Effector memory CD4-positive, alpha-beta T cell (primary cell): ENCODE measurements around the gene CEP95.
"Not testable (repeated sequence)": the region's sequence is repeated elsewhere in the genome, so short reads cannot be mapped to it uniquely, and the experiment has no call there.

Experiments
- DNase-seq, 3 donors: peaks; one replicate each; pipeline ENCODE4 v3.0.0-alpha.2; 2020
- H3K27ac ChIP-seq: 2 replicates; pipeline ENCODE4 v1.7.0; 2013; ENCODE audit warnings: mild to moderate bottlenecking, low read length, moderate library complexity; ENCODE audit not compliant: insufficient read depth, poor library complexity, severe bottlenecking
- H3K27me3 ChIP-seq: replicated peaks from 2 replicates; pipeline ENCODE4 v1.7.0; 2013; ENCODE audit warnings: mild to moderate bottlenecking, low read length; ENCODE audit not compliant: insufficient read depth, control insufficient read depth, poor library complexity, severe bottlenecking
- H3K36me3 ChIP-seq: 2 replicates; pipeline ENCODE4 v1.7.0; 2013; ENCODE audit warnings: mild to moderate bottlenecking, low read length, moderate library complexity; ENCODE audit not compliant: control insufficient read depth, insufficient read depth
- H3K4me1 ChIP-seq: 2 replicates; pipeline ENCODE4 v1.7.0; 2013; ENCODE audit warnings: low read length, mild to moderate bottlenecking; ENCODE audit not compliant: control insufficient read depth, insufficient read depth, poor library complexity, severe bottlenecking
- H3K4me3 ChIP-seq: 2 replicates; pipeline ENCODE4 v1.7.0; 2013; ENCODE audit warnings: low read length, low read depth, mild to moderate bottlenecking; ENCODE audit not compliant: insufficient read depth, poor library complexity, severe bottlenecking
- H3K9me3 ChIP-seq: 2 replicates; pipeline ENCODE4 v1.7.0; 2013; ENCODE audit warnings: mild to moderate bottlenecking, low read length, moderate library complexity; ENCODE audit not compliant: control insufficient read depth

The CEP95 gene

DNA sequence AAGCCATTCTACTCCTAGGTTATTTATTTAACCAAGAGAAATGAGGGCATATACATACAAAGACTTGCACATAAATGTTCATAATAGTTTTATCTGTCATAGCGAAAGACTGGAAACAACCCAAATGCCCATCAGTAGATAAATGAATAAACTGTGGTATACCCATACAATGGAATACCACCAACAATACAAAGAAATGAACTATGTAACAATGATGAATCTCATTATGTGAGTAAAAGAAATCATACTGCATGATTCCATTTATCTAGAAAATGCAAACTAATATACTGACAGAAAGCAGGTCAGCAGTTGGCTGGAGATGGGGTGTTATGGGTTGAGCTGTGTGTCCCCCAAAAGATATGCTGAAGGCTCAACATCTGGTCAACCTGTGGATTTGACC lies 57.3 kb downstream of the CEP95 start:
- DNase-seq: no peak
- no peak overlapping the region for H3K4me3 ChIP-seq
- H3K9me3 ChIP-seq: no peaks in the 10 kb centered on the region
- H3K36me3 ChIP-seq: peaks cover 23% of the 10 kb centered on the region
- H3K27me3 ChIP-seq: no peaks in the 10 kb centered on the region
- H3K27ac ChIP-seq: no peak overlapping the region
- no peaks in the 10 kb centered on the region for H3K4me1 ChIP-seq

DNA sequence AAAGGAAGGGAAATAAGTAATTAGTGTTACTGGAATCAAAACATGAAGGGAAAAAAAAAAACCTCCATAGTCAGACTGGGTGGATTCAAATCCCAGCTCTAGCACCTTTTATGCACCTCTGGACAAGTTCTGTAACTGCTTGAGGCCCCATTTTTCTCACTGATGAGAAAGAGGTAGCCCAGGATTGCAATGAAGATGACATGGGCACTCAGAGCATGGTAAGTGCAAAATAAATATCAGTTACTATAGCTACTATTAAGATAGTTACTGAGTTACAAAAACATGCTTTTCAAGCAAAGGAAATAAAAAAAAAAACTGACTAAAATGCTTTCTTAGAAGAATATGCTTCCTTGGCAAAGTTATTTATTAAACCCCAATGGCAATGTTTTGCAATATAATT lies 58.8 kb downstream of the CEP95 start:
- Histone ChIP-seq H3K27me3 (no peaks in the 10 kb centered on the region), H3K27ac (no peak overlapping the region), H3K36me3 (peaks cover 23% of the 10 kb centered on the region), H3K4me1 (no peaks in the 10 kb centered on the region), H3K9me3 (no peaks in the 10 kb centered on the region), H3K4me3 (no peak overlapping the region)
- no peak for DNase-seq

DNA sequence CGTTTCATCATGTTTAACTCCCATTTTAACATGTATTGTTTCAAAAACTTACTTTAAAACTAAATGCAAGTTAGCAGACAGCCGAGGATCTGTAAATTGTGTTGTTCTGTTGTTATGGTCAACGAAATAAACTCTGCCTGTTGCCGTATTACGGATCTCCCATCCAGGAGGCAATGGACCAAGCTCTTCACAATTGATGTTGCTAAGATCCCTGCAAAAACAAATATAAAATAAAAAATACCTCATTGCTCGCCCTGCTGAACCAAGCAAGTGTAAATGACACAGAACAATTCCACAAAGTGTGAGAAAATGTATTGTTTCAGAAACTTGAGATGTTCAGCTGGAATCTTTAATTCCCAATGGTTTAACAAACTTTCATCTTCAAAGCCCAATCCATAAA lies 65.0 kb downstream of the CEP95 start:
- no peak overlapping the region for H3K4me3 ChIP-seq
- no peaks in the 10 kb centered on the region for H3K27me3 ChIP-seq
- H3K9me3 ChIP-seq: no peaks in the 10 kb centered on the region
- no peak overlapping the region for H3K27ac ChIP-seq
- peaks cover 5% of the 10 kb centered on the region for H3K4me1 ChIP-seq
- H3K36me3 ChIP-seq: peaks cover 8% of the 10 kb centered on the region
- DNase-seq: no peak

DNA sequence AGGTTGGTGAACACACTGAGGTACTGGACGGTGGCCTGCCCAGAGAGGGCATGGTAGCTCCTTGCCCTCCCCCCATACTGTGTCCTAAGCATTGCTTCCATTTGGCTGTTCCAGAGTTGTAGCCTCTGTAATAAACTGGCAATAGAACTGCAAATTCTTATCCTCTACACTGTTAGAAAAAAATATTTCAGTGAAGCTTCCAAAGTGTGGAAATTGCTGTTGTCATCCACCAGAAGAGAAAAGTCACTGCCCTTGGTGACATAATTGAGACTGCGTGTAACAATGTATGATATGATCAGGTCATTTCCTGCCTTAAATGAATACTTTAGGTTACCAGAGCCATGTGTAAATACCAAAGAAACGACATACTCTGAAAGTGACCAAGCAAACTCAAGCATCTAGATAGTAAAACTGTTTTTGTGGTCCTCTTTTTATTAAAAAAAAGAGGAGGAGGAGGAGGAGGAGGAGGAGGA lies 65.9 kb downstream of the CEP95 start:
- Histone ChIP-seq H3K9me3 (no peaks in the 10 kb centered on the region), H3K36me3 (peaks cover 8% of the 10 kb centered on the region), H3K27ac (no peak overlapping the region), H3K27me3 (no peaks in the 10 kb centered on the region), H3K4me1 (peaks cover 5% of the 10 kb centered on the region), H3K4me3 (no peak overlapping the region)
- no peak for DNase-seq

DNA sequence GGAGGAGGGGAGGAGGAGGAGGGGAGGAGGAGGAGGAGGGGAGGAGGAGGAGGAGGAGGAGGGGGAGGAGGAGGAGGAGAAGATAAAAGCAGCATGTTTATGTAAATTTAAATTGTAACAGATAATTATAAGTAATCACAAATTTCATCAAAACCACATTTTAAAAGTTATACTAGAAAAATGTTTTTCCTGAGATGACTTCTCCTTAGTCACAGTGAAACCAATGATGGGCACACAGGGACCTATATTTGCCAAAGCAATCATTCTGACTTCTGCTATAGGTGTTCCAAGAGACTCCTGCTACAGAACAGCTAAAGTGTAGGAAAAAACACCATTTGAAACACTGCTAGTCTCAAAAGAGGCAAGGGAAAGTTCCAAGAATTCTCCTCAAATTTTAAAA lies 66.4 kb downstream of the CEP95 start:
- H3K4me1 ChIP-seq: peaks cover 5% of the 10 kb centered on the region
- no peaks in the 10 kb centered on the region for H3K9me3 ChIP-seq
- no peak for DNase-seq
- H3K4me3 ChIP-seq: no peak overlapping the region
- H3K36me3 ChIP-seq: peaks cover 8% of the 10 kb centered on the region
- no peaks in the 10 kb centered on the region for H3K27me3 ChIP-seq
- H3K27ac ChIP-seq: no peak overlapping the region

DNA sequence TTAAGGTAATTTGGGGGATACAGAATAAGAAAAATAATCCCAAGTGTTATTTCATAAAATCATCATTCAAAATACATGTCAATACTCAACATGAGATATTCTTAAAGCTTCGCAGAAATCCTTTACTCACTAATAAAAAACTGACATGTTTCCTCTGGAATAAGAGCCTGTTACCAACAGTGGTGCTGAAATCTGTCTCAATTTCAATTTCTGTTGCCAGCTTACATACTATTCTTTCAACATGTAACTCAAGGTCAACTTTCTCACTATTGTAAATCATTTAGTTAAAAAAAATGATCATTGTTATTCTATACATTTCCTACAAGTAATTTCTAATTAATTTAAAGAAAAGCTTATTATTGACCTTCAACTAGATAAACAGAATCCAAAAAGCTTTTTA lies 67.9 kb downstream of the CEP95 start:
- Histone ChIP-seq H3K4me3 (no peak overlapping the region), H3K27ac (no peak overlapping the region), H3K27me3 (no peaks in the 10 kb centered on the region), H3K36me3 (peaks cover 15% of the 10 kb centered on the region), H3K4me1 (peaks cover 5% of the 10 kb centered on the region), H3K9me3 (no peaks in the 10 kb centered on the region)
- DNase-seq: no peak

DNA sequence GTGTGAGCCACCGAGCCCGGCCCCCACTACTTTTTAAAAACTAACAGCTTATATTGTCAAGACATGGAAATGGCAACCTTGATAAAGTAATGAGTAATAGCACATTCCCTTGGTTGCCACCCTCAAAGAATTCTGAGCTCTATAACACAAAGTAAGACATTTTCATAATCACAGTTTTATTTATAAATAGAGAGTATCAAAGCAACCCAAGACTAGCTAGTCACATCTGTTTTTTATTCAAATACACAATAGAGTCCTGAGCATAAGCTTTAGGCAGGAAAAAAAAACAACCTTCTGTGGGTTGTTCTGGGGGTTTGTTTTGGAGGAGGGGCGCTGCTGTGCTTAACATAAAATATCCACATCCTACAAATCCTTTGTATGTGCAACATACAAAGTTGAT lies 68.7 kb downstream of the CEP95 start:
- no peaks in the 10 kb centered on the region for H3K27me3 ChIP-seq
- peaks cover 5% of the 10 kb centered on the region for H3K4me1 ChIP-seq
- no peak overlapping the region for H3K4me3 ChIP-seq
- no peaks in the 10 kb centered on the region for H3K9me3 ChIP-seq
- no peak for DNase-seq
- peaks cover 23% of the 10 kb centered on the region for H3K36me3 ChIP-seq
- no peak overlapping the region for H3K27ac ChIP-seq

DNA sequence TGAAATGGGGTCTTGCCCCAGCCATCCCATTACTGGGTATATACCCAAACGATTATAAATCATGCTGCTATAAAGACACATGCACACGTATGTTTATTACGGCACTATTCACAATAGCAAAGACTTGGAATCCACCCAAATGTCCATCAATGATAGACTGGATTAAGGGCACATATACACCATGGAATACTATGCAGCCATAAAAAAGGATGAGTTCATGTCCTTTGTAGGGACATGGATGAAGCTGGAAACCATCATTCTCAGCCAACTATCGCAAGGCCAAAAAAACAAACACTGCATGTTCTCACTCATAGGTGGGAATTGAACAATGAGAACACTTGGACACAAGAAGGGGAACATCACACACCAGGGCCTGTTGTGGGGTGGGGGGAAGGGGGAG lies 70.2 kb downstream of the CEP95 start:
- H3K4me1 ChIP-seq, H3K9me3 ChIP-seq, H3K27me3 ChIP-seq, H3K27ac ChIP-seq, DNase-seq, H3K4me3 ChIP-seq: not testable (repeated sequence)
- peaks cover 27% of the 10 kb centered on the region for H3K36me3 ChIP-seq

DNA sequence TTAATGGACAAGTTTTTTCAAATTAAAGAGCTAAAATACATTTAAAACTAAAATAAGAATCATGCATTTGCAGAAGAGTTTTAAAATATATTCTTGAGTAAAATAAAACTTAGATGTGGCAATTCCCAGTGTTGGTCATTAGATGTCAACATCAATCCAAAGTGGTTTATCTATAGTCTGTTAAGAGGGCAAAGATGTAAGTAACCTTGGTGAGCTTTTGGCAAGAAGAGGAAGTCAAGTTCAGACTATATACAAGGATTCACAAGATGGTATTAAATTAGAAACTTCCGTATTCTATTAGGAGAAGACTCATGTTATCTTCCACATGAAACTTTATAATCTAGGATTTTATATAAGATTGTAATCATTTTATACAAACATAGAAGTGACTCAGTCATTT lies 73.1 kb downstream of the CEP95 start:
- Histone ChIP-seq H3K4me1 (no peaks in the 10 kb centered on the region), H3K4me3 (no peak overlapping the region), H3K27ac (no peak overlapping the region), H3K9me3 (no peaks in the 10 kb centered on the region), H3K27me3 (no peaks in the 10 kb centered on the region), H3K36me3 (peaks cover 35% of the 10 kb centered on the region)
- no peak for DNase-seq

DNA sequence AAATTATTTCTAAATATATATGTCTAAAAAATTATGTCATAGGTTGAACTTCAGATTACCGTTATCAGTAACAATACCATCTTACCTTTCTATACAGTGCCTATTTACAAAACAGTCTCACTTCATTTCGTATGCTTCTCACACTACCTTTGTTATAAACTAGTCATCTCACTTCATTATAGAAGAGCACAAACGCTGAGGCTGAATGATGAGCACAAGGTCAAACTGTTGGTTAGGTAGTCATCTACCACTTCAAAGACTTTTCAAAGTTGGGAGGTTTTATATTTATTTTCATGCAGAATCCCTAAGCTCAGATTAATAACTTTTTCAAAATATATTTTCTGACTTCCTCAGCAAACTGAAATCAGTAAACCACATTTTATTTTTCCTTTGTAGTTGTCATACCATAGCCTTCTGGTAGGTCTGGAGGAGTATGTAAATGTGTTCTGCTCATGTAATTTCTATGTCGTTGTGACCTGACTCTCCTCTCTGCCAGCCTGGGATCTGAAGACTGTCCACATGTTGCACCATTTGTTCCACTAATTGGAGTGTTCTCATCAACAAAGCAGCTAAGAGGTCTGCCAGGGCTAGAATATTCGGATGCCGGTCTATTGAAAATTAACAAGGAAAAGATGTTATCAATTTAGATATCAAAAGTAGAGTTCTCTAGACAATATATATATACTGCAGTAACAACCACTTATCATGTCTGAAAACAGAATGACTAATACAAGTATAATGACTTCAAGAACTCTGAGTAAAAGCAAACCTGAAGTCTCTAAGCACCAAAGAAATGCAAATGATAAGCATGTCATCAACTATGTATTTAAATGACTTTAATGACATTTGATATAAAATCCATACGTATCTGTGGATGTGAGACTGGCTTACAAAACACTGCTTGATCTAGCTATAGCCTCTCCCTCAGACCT lies 73.9 kb downstream of the CEP95 start:
- no peaks in the 10 kb centered on the region for H3K9me3 ChIP-seq
- H3K36me3 ChIP-seq: peaks cover 35% of the 10 kb centered on the region
- H3K27ac ChIP-seq: no peak overlapping the region
- DNase-seq: no peak
- H3K4me3 ChIP-seq: no peak overlapping the region
- no peaks in the 10 kb centered on the region for H3K27me3 ChIP-seq
- H3K4me1 ChIP-seq: no peaks in the 10 kb centered on the region
